GM19035 (cell line): ENCODE measurements around the gene URI1.
A peak's percentile ranks its signal among the peaks of the same experiment; 100 is the strongest.
"Not testable (repeated sequence)": the region's sequence is repeated elsewhere in the genome, so short reads cannot be mapped to it uniquely, and the experiment has no call there.

Experiments
- ATAC-seq: cut with Tn5 transposase; IDR thresholded peaks from one replicate; pipeline ENCODE4 v1.9.1; 2021; ENCODE audit not compliant: unreplicated experiment

Gene URI1

GRCh38 chr19:30022659-30023058 lies 80.6 kb downstream of the URI1 start:
- no peak for ATAC-seq

GRCh38 chr19:30023330-30023729 lies 81.3 kb downstream of the URI1 start:
- ATAC-seq, result no peak

DNA sequence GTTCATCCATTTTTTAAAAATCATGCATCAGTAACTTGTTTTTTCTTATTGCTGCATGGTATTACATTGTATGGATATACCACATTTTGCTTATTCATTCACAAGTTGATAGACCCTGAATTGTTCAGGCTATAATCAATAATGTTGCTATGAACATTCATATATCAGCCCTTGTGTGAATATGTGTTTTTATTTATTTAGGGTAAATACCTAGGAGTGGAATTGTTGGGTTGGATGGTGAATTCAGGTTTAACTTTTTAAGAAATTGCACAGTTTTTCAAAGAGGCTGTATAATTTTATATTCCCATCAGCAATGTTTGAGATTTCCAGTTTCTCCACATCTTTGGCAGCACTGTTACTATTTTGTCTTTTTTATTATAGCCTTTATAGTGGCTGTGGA lies 82.1 kb downstream of the URI1 start:
- no peak for ATAC-seq

GRCh38 chr19:30026933-30027332 lies 84.9 kb downstream of the URI1 start:
- no peak for ATAC-seq

GRCh38 chr19:30028118-30028991 lies 86.3 kb downstream of the URI1 start:
- ATAC-seq, result no peak

DNA sequence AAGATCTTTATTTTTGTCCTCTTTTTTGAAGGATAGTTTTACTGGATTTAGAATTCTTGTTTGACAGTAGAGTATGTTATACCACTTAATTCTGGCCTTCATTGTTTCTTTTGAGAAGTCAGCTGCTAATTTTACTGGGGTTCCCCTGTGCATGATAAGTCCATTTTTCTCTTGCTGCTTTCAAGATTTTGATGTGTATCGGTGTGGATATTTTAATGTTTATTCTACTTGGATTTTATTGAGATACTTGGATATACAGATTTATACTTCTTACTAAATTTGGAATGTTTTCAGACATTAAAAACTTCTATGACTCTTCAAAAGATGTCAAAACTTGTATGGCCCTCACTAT lies 86.9 kb downstream of the URI1 start:
- ATAC-seq, result no peak

DNA sequence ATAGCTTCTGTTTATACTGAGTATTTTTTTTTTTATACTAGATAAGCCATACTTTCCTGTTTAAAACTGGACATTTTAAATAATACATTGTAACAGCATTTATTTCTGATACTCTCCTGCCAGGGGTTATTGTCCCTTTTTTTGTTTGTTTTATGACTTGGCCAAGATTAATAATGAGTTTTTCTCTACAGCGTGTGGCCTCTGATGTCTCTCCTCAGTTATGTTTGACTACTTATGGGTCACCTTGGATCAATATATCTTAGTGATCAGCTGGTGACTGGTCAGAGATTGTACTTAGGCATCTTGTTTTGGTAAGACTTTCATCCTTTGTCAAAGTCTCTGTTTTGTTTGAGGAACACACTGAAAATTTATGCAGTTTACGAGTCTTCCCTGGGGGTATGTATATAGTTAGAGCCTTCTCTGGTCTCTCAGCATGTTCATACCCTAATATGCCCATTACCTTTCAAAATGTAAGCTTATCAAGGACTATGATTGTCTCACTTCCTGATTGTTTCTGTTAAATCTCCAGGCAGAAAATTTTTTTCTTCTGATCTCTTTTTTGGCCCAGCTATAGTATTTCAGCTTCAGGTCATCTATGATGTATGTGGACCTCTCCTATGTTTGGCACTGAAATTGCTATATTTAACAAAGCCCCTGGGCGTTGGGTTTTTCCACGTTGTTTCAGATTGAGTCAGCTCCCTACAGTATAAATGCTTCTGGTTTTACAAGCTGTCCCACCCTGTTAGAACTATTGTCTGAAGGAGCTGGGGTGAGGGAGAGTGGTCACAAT lies 87.9 kb downstream of the URI1 start:
- peak; percentile 73 for ATAC-seq

GRCh38 chr19:30034321-30034720 lies 92.3 kb downstream of the URI1 start:
- no peak for ATAC-seq

DNA sequence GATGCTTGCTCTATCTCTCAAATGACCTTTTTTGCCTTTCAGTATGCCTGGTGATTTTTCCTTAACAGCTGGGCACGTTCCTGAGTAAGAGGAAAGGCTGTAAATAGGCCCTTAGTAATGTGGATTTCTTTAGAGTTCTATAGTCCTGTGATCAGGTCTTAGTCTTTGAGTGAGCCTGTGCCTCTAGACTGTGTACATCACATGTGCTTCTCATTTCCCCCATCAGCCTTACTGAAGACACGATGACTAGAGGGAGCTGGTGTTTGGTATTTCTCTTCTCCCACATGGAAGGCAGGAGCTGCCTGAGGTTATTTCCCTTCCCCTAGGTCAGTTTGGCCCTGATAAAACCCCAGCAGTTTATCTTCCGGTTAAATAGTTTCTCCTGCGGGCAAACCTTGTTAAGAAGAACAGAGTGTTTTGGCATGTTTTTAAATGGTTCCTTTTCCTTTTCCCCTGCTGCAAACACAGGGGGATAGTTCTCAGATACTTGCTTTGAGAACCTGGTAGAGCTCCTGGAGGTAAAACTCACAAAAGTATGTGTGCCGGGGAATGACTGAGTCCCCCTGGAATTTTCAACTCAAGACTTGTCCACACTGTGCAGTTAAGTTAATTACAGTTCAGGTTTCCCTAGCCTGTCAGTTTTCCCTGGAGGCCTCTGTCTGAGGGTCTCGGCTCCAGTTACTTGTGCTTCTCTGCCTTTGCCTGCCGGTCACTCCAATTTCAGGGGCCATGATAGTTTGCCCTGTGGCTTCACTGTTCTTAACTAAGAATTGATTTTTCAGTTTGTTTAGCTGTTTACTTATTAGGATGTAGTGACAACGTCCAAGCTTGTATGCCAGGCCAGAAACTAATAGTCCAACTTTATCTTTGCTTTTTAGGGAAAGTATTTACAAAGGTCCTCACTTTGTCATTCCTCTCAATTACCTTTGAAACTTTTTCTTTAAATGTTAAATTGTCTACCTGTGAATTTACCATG lies 94.4 kb downstream of the URI1 start:
- ATAC-seq, result no peak

- no peak for ATAC-seq
These were observed 95.8 kb downstream of the URI1 start for GRCh38 chr19:30037835-30038234.

DNA sequence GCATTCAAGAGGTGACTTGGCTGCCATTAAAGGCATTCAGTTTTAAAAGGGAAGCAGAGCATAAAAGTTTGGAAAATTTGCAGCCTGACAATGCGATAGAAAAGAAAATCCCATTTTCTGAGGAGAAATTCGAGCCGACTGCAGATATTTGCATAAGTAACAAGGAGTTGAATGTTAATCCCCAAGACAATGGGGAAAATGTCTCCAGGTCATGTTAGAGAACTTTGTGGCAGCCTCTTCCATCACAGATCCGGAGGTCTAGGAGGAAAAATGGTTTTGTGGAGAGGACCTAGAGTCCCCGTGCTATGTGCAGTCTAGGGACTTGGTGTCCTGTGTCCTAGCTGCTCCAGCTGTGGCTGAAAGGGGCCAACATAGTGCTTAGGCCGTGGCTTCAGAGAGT lies 99.9 kb downstream of the URI1 start:
- ATAC-seq, result not testable (repeated sequence)

DNA sequence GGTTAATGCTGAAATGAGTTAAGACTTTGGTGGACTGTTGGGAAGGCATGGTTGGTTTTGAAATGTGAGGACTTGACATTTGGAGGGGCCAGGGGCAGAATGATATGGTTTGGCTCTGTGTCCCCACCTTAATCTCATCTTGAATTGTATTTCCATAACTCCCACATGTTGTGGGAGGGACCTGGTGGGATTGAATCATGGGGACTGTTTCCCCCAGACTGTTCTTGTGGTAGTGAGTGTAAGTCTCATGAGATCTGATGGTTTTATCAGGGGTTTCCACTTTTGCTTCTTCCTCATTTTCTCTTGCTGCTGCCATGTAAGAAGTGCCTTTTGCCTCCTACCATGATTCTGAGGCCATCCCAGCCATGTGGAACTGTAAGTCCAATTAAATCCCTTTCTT lies 101.0 kb downstream of the URI1 start:
- not testable (repeated sequence) for ATAC-seq

- ATAC-seq, result no peak
These were observed 102.5 kb downstream of the URI1 start for GRCh38 chr19:30044273-30045248.

- no peak for ATAC-seq
These were observed 104.5 kb downstream of the URI1 start for GRCh38 chr19:30046522-30046921.

GRCh38 chr19:30047432-30047831 lies 105.4 kb downstream of the URI1 start:
- no peak for ATAC-seq

GRCh38 chr19:30049226-30049625 lies 107.2 kb downstream of the URI1 start:
- ATAC-seq, result no peak

GRCh38 chr19:30049846-30050667 lies 108.0 kb downstream of the URI1 start:
- no peak for ATAC-seq

GRCh38 chr19:30052122-30053075 lies 110.4 kb downstream of the URI1 start:
- ATAC-seq, result no peak
